CD8-positive, alpha-beta memory T cell (primary cell): ENCODE data around the gene UPB1. TPM values are rescaled to one million over a fixed set of nuclear protein-coding genes. Genes with fewer than 3 reads are reported as not detected.

Source experiments
- CTCF ChIA-PET: fragments of 350-600 bp; sonication (Branson Sonifier 250); formaldehyde crosslinking; loops from one replicate; lab custom pipeline; 2021; ENCODE audit warnings: antibody characterized with exemption; lab: Charles Lee
- POLR2A ChIA-PET: fragments of 350-600 bp; sonication (Branson Sonifier 250); formaldehyde crosslinking; loops from one replicate; lab custom pipeline; 2021; ENCODE audit warnings: antibody characterized with exemption; lab: Charles Lee
- DNase-seq, 5 donors: peaks; one replicate each; pipeline versions ENCODE4 v3.0.0 to v3.0.0-alpha.2; 2020 to 2022; ENCODE audit warnings: mixed read lengths in 1 of 5
- H3K27ac ChIP-seq: one replicate; pipeline ENCODE4 v1.7.0; 2013; ENCODE audit warnings: low read depth, mild to moderate bottlenecking, low read length, moderate library complexity
- H3K27me3 ChIP-seq: 2 replicates; pipeline ENCODE4 v1.7.0; 2013; ENCODE audit warnings: low read length, mild to moderate bottlenecking; ENCODE audit not compliant: insufficient read depth, poor library complexity, severe bottlenecking
- H3K36me3 ChIP-seq: 2 replicates; pipeline ENCODE4 v1.7.0; 2013; ENCODE audit warnings: mild to moderate bottlenecking, low read length, moderate library complexity; ENCODE audit not compliant: insufficient read depth
- H3K4me1 ChIP-seq: 2 replicates; pipeline ENCODE4 v1.7.0; 2013; ENCODE audit warnings: mild to moderate bottlenecking, low read length, moderate library complexity; ENCODE audit not compliant: insufficient read depth
- H3K4me3 ChIP-seq: 2 replicates; pipeline ENCODE4 v1.7.0; 2013; ENCODE audit warnings: mild to moderate bottlenecking, low read length
- H3K9me3 ChIP-seq: 2 replicates; pipeline ENCODE4 v1.7.0; 2013; ENCODE audit warnings: mild to moderate bottlenecking, low read length
- H3K27ac Mint-ChIP-seq, 8 donors: one replicate each; pipeline ENCODE4 v1.8.0; 2020 to 2021; ENCODE audit warnings: mixed read lengths in 8 of 8, mild to moderate bottlenecking in 6 of 8, inconsistent platforms in 3 of 8, moderate library complexity in 3 of 8
- H3K27me3 Mint-ChIP-seq, 2 donors: one replicate each; pipeline ENCODE4 v1.8.0; 2020 to 2021; ENCODE audit warnings: mixed read lengths in 2 of 2, mild to moderate bottlenecking in 1 of 2, moderate library complexity in 1 of 2
- H3K36me3 Mint-ChIP-seq, 3 donors: one replicate each; pipeline ENCODE4 v1.8.0; 2020 to 2021; ENCODE audit warnings: mixed read lengths in 3 of 3, inconsistent platforms in 1 of 3, mild to moderate bottlenecking in 1 of 3
- H3K4me1 Mint-ChIP-seq, 3 donors: one replicate each; pipeline ENCODE4 v1.8.0; 2020 to 2021; ENCODE audit warnings: mixed read lengths in 3 of 3, inconsistent platforms in 1 of 3, mild to moderate bottlenecking in 1 of 3
- H3K4me3 Mint-ChIP-seq, 7 donors: one replicate each; pipeline ENCODE4 v1.8.0; 2020 to 2021; ENCODE audit warnings: mixed read lengths in 7 of 7, mild to moderate bottlenecking in 6 of 7, moderate library complexity in 4 of 7, inconsistent platforms in 2 of 7
- H3K9me3 Mint-ChIP-seq, 5 donors: one replicate each; pipeline ENCODE4 v1.8.0; 2020 to 2022; ENCODE audit warnings: mixed read lengths in 5 of 5, mild to moderate bottlenecking in 3 of 5, moderate library complexity in 2 of 5, inconsistent platforms in 1 of 5
- polyA plus RNA-seq: library from polyadenylated mRNA; unstranded; fragments of 300-500 nt; fragmentation: Illumina TruSeq; gene quantifications from one replicate; pipeline ENCODE4 v1.2.3, GENCODE V29; 2021
- total RNA-seq, 2 experiments: library from RNA; stranded (reverse); gene quantifications; one replicate each; pipeline ENCODE4 v1.2.3, GENCODE V29; 2021

UPB1 gene
- total and polyA plus RNA-seq, 3 experiments from 2014 or later = 0.10 TPM; not detected in 2

GRCh38 chr22:24506802-24507438 is 11.8 kb downstream of the UPB1 start:
- no peak overlapping the region for H3K4me3 ChIP-seq
- peaks cover 0 to 2% of the 10 kb centered on the region in 2 donors for H3K27me3 Mint-ChIP-seq
- no peaks in the 10 kb centered on the region for H3K36me3 Mint-ChIP-seq
- no peaks in the 10 kb centered on the region for H3K9me3 Mint-ChIP-seq
- no peak overlapping the region for H3K27ac Mint-ChIP-seq
- no peaks in the 10 kb centered on the region for H3K36me3 ChIP-seq
- ChIA-PET POLR2A (no interaction called here), CTCF (interaction anchor here (1.2 to 1.6 kb wide), 3 partner anchors 72 to 120 kb away, joined by 3 to 4 read pairs (median 3); no protein-coding TSS in a partner anchor)
- H3K4me1 ChIP-seq = no peaks in the 10 kb centered on the region
- H3K4me1 Mint-ChIP-seq = peaks cover 5 to 10% (median 8%) of the 10 kb centered on the region in 3 donors
- H3K4me3 Mint-ChIP-seq = no peak overlapping the region
- H3K9me3 ChIP-seq = no peaks in the 10 kb centered on the region
- H3K27me3 ChIP-seq = no peaks in the 10 kb centered on the region
- no peak for DNase-seq
- H3K27ac ChIP-seq = no peak overlapping the region

- no peaks in the 10 kb centered on the region for H3K4me1 ChIP-seq
- H3K9me3 Mint-ChIP-seq = no peaks in the 10 kb centered on the region
- CTCF ChIA-PET = interaction anchor here (1.6 kb wide), 1 partner anchor 84 kb away, joined by 4 read pairs; no protein-coding TSS in a partner anchor
- DNase-seq = no peak
- POLR2A ChIA-PET = no interaction called here
- no peaks in the 10 kb centered on the region for H3K9me3 ChIP-seq
- H3K27ac ChIP-seq = no peak overlapping the region
- no peaks in the 10 kb centered on the region for H3K27me3 ChIP-seq
- H3K4me1 Mint-ChIP-seq = peaks cover 5 to 12% (median 8%) of the 10 kb centered on the region in 3 donors
- H3K27me3 Mint-ChIP-seq = peaks cover 0 to 2% of the 10 kb centered on the region in 2 donors
- no peak overlapping the region for H3K4me3 ChIP-seq
- H3K36me3 ChIP-seq = no peaks in the 10 kb centered on the region
- H3K4me3 Mint-ChIP-seq = no peak overlapping the region
- H3K27ac Mint-ChIP-seq = no peak overlapping the region
- H3K36me3 Mint-ChIP-seq = no peaks in the 10 kb centered on the region
These were observed 12.6 kb downstream of the UPB1 start for GRCh38 chr22:24507716-24508115.

- DNase-seq = no peak
- peak overlapping the region; percentile 12 for H3K27ac ChIP-seq
These were observed 15.8 kb downstream of the UPB1 start for GRCh38 chr22:24510637-24511625.

GRCh38 chr22:24512043-24512442 is 16.9 kb downstream of the UPB1 start:
- Mint-ChIP-seq H3K27ac (no peak overlapping the region), H3K27me3 (peaks cover 2 to 6% of the 10 kb centered on the region in 2 donors), H3K36me3 (peaks cover 0 to 1% (median 0%) of the 10 kb centered on the region in 3 donors), H3K4me1 (peaks cover 5 to 12% (median 5%) of the 10 kb centered on the region in 3 donors), H3K4me3 (no peak overlapping the region), H3K9me3 (no peaks in the 10 kb centered on the region)
- no peak for DNase-seq
- Histone ChIP-seq H3K27ac (no peak overlapping the region), H3K4me1 (no peaks in the 10 kb centered on the region), H3K27me3 (no peaks in the 10 kb centered on the region), H3K9me3 (no peaks in the 10 kb centered on the region), H3K36me3 (no peaks in the 10 kb centered on the region), H3K4me3 (no peak overlapping the region)
- ChIA-PET POLR2A (no interaction called here), CTCF (no interaction called here)

More at GRCh38 chr22:24510637-24511625, 15.8 kb downstream of the UPB1 start:
- Mint-ChIP-seq H3K27me3 (peaks cover 2 to 4% of the 10 kb centered on the region in 2 donors), H3K27ac (peak overlapping the region in 2 of 8 donors; percentile 71 to 78), H3K36me3 (peaks cover 0 to 1% (median 0%) of the 10 kb centered on the region in 3 donors), H3K4me3 (no peak overlapping the region), H3K4me1 (peaks cover 5 to 12% (median 5%) of the 10 kb centered on the region in 3 donors), H3K9me3 (no peaks in the 10 kb centered on the region)
- Histone ChIP-seq H3K36me3 (no peaks in the 10 kb centered on the region), H3K9me3 (no peaks in the 10 kb centered on the region), H3K4me1 (no peaks in the 10 kb centered on the region), H3K4me3 (no peak overlapping the region), H3K27me3 (no peaks in the 10 kb centered on the region)
- POLR2A ChIA-PET = no interaction called here
- CTCF ChIA-PET = no interaction called here

- no peak overlapping the region for H3K27ac Mint-ChIP-seq
- H3K9me3 Mint-ChIP-seq = no peaks in the 10 kb centered on the region
- H3K4me1 Mint-ChIP-seq = peaks cover 5 to 12% (median 5%) of the 10 kb centered on the region in 3 donors
- ChIA-PET CTCF (no interaction called here), POLR2A (interaction anchor here (0.6 kb wide), 1 partner anchor 209 kb away, joined by 6 read pairs; no protein-coding TSS in a partner anchor)
- H3K4me3 ChIP-seq = no peak overlapping the region
- DNase-seq = no peak
- H3K36me3 ChIP-seq = no peaks in the 10 kb centered on the region
- no peaks in the 10 kb centered on the region for H3K9me3 ChIP-seq
- peaks cover 0 to 3% (median 0%) of the 10 kb centered on the region in 3 donors for H3K36me3 Mint-ChIP-seq
- peaks cover 1 to 7% of the 10 kb centered on the region in 2 donors for H3K27me3 Mint-ChIP-seq
- no peak overlapping the region for H3K27ac ChIP-seq
- H3K4me1 ChIP-seq = no peaks in the 10 kb centered on the region
- no peak overlapping the region for H3K4me3 Mint-ChIP-seq
- no peaks in the 10 kb centered on the region for H3K27me3 ChIP-seq
These were observed 18.5 kb downstream of the UPB1 start for GRCh38 chr22:24513378-24514240.

- no peaks in the 10 kb centered on the region for H3K9me3 ChIP-seq
- CTCF ChIA-PET = no interaction called here
- peaks cover 5 to 12% (median 5%) of the 10 kb centered on the region in 3 donors for H3K4me1 Mint-ChIP-seq
- no peaks in the 10 kb centered on the region for H3K4me1 ChIP-seq
- peaks cover 0 to 7% of the 10 kb centered on the region in 2 donors for H3K27me3 Mint-ChIP-seq
- H3K27me3 ChIP-seq = no peaks in the 10 kb centered on the region
- no peak overlapping the region for H3K4me3 ChIP-seq
- H3K27ac ChIP-seq = no peak overlapping the region
- no peaks in the 10 kb centered on the region for H3K36me3 ChIP-seq
- POLR2A ChIA-PET = interaction anchor here (0.6 kb wide), 1 partner anchor 210 kb away, joined by 6 read pairs; no protein-coding TSS in a partner anchor
- DNase-seq = no peak
- H3K36me3 Mint-ChIP-seq = peaks cover 0 to 3% (median 0%) of the 10 kb centered on the region in 3 donors
- no peak overlapping the region for H3K27ac Mint-ChIP-seq
- H3K4me3 Mint-ChIP-seq = no peak overlapping the region
- H3K9me3 Mint-ChIP-seq = no peaks in the 10 kb centered on the region
These were observed 19.3 kb downstream of the UPB1 start for GRCh38 chr22:24514241-24515026.

GRCh38 chr22:24515027-24515338 is 19.9 kb downstream of the UPB1 start:
- no peaks in the 10 kb centered on the region for H3K9me3 Mint-ChIP-seq
- ChIA-PET CTCF (no interaction called here), POLR2A (no interaction called here)
- H3K27me3 ChIP-seq = no peaks in the 10 kb centered on the region
- peaks cover 5 to 12% (median 5%) of the 10 kb centered on the region in 3 donors for H3K4me1 Mint-ChIP-seq
- no peak overlapping the region for H3K4me3 Mint-ChIP-seq
- H3K4me1 ChIP-seq = no peaks in the 10 kb centered on the region
- no peak overlapping the region for H3K27ac Mint-ChIP-seq
- H3K36me3 Mint-ChIP-seq = peaks cover 0 to 3% (median 0%) of the 10 kb centered on the region in 3 donors
- H3K27ac ChIP-seq = no peak overlapping the region
- H3K4me3 ChIP-seq = no peak overlapping the region
- peaks cover 0 to 7% of the 10 kb centered on the region in 2 donors for H3K27me3 Mint-ChIP-seq
- no peaks in the 10 kb centered on the region for H3K9me3 ChIP-seq
- no peak for DNase-seq
- no peaks in the 10 kb centered on the region for H3K36me3 ChIP-seq
